Measurements from ENCODE around the gene DGKK. TPM values are rescaled to one million over a fixed set of nuclear protein-coding genes. Genes with fewer than 3 reads are reported as not detected.

The DGKK gene
- total RNA-seq, 1 donor = not detected

DNA sequence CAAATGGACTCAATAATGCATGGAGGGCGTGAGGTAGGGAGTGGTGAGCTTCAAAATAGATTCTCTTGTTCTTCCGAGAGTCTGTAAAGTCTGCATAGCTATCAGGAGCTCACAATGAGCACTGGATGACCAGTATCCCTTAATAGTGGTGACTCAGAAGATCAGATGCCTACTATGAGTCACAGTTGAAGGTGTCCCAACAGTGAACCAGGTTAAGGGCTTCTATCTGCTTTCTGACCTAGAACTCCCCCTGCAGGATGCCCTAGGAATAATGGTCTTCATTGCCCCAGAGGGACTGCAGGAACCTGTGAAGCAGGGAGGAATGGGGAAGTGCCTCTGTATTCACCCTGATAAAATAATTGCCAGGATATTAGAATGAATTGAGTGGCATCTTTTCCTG, 22.1 kb downstream of the DGKK start:
- no peaks in the 10 kb centered on the region for H3K4me1 ChIP-seq (ENCODE audit: insufficient read depth, low read length)
- no peaks in the 10 kb centered on the region for H4K20me1 ChIP-seq (ENCODE audit: insufficient read depth, low read length)
- TF ChIP-seq, protein P1, sequence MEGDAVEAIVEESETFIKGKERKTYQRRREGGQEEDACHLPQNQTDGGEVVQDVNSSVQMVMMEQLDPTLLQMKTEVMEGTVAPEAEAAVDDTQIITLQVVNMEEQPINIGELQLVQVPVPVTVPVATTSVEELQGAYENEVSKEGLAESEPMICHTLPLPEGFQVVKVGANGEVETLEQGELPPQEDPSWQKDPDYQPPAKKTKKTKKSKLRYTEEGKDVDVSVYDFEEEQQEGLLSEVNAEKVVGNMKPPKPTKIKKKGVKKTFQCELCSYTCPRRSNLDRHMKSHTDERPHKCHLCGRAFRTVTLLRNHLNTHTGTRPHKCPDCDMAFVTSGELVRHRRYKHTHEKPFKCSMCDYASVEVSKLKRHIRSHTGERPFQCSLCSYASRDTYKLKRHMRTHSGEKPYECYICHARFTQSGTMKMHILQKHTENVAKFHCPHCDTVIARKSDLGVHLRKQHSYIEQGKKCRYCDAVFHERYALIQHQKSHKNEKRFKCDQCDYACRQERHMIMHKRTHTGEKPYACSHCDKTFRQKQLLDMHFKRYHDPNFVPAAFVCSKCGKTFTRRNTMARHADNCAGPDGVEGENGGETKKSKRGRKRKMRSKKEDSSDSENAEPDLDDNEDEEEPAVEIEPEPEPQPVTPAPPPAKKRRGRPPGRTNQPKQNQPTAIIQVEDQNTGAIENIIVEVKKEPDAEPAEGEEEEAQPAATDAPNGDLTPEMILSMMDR (IDR thresholded peaks at IDR 0.05; ENCODE audit: extremely low read depth, low read depth, low read length) = no peak
- DNase-seq (ENCODE audit: insufficient read length, low spot score, missing footprints) = no peak
- H3K9me3 ChIP-seq (ENCODE audit: low read depth, low read length) = no peaks in the 10 kb centered on the region
- H2AFZ ChIP-seq (ENCODE audit: low read length) = no peak overlapping the region
- no peaks in the 10 kb centered on the region for H3K79me2 ChIP-seq (ENCODE audit: insufficient read depth, low read length)
- H3K36me3 ChIP-seq (ENCODE audit: insufficient read depth, low read length) = no peaks in the 10 kb centered on the region
- no peaks in the 10 kb centered on the region for H3K27me3 ChIP-seq (ENCODE audit: insufficient read depth, low read length)
- H3K4me2 ChIP-seq (ENCODE audit: insufficient read depth, low read length) = no peak overlapping the region
- H3K27ac ChIP-seq (ENCODE audit: low read depth, low read length) = no peak overlapping the region
- no peak overlapping the region for H3K4me3 ChIP-seq (ENCODE audit: insufficient read depth, low read length)

DNA sequence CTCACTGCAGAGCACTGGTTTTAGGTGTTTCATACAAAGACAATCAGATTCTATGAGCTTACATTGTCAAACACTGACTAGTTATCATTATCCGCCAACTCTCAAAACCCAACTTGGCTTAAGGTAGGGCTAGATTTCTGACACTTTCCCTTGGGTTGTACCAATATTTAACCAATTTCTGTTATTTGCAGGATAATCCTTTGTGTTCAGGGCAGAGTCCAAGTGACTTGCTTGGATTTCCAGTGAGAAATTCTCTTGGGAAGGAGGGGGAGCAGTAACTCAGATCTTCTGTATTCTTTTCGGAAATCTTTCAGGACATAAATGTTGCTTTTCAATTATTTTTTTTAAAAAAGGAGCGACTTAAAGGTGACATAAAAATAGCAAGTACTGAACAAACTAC, 23.1 kb downstream of the DGKK start:
- Histone ChIP-seq H3K79me2 (ENCODE audit: insufficient read depth, low read length) (no peaks in the 10 kb centered on the region), H3K36me3 (ENCODE audit: insufficient read depth, low read length) (no peaks in the 10 kb centered on the region), H3K4me3 (ENCODE audit: insufficient read depth, low read length) (no peak overlapping the region), H3K27me3 (ENCODE audit: insufficient read depth, low read length) (no peaks in the 10 kb centered on the region), H3K9me3 (ENCODE audit: low read depth, low read length) (no peaks in the 10 kb centered on the region), H3K27ac (ENCODE audit: low read depth, low read length) (no peak overlapping the region), H3K4me1 (ENCODE audit: insufficient read depth, low read length) (no peaks in the 10 kb centered on the region), H3K4me2 (ENCODE audit: insufficient read depth, low read length) (no peak overlapping the region), H4K20me1 (ENCODE audit: insufficient read depth, low read length) (no peaks in the 10 kb centered on the region), H2AFZ (ENCODE audit: low read length) (no peak overlapping the region)
- TF ChIP-seq, protein P1 (IDR thresholded peaks at IDR 0.05; ENCODE audit: extremely low read depth, low read depth, low read length) = no peak
- DNase-seq (ENCODE audit: insufficient read length, low spot score, missing footprints) = no peak

DNA sequence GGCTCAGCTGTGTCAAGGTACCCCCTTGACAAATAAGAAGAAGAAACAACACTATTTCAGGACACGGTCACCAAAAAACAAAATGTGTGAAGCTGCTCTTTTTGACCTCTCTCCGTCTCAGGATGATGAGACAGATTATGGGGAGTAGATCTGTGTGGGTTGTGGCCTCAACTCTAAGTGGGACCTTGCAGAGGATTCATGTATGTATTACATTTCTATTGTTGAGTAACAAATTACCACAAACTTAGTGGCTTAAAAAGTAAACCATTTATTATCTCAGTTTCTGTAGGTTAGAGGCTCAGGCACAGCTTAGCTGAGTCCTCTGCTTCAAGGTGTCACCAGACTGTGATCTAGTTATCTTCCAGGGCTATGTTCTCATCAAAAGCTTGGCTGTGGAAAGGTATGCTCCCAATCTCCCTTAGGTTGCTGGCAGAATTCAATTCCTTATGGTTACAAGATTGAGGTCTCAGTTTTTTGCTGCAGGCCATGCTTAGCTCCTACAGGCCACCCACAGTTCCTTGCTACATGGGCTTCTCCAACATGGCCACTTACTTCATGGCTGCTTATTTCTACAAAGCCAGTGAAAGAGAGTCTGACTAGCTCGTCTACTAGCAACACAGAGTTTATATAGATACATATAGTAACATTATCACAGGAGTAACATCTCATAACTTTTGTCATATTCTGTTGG, 28.1 kb downstream of the DGKK start:
- no peaks in the 10 kb centered on the region for H4K20me1 ChIP-seq (ENCODE audit: insufficient read depth, low read length)
- H3K79me2 ChIP-seq (ENCODE audit: insufficient read depth, low read length) = no peaks in the 10 kb centered on the region
- H3K36me3 ChIP-seq (ENCODE audit: insufficient read depth, low read length) = no peaks in the 10 kb centered on the region
- TF ChIP-seq, protein P1 (IDR thresholded peaks at IDR 0.05; ENCODE audit: extremely low read depth, low read depth, low read length) = no peak
- H3K9me3 ChIP-seq (ENCODE audit: low read depth, low read length) = no peaks in the 10 kb centered on the region
- H2AFZ ChIP-seq (ENCODE audit: low read length) = no peak overlapping the region
- peaks cover 7% of the 10 kb centered on the region for H3K27me3 ChIP-seq (ENCODE audit: insufficient read depth, low read length)
- no peak for DNase-seq (ENCODE audit: insufficient read length, low spot score, missing footprints)
- H3K4me2 ChIP-seq (ENCODE audit: insufficient read depth, low read length) = no peak overlapping the region
- no peaks in the 10 kb centered on the region for H3K4me1 ChIP-seq (ENCODE audit: insufficient read depth, low read length)
- H3K4me3 ChIP-seq (ENCODE audit: insufficient read depth, low read length) = no peak overlapping the region
- H3K27ac ChIP-seq (ENCODE audit: low read depth, low read length) = no peak overlapping the region

DNA sequence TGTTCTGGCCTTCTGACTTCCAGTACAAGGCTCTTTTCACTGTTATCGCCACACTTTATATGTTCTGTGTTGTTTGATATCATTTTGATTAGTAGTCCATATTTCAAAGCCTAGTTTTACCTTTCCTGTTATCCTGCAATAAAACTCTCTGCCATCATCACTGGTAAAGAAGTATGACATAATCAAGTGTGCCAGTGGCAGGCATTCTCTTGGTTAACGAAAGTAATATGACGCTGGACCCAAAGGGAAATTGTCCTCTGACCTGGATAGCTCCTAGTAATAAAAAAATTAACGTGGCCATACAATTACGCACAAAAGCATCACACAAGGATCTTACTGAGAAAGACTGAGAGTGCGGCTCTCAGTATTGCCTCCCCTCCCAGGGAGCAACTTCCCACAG, 33.8 kb downstream of the DGKK start:
- no peaks in the 10 kb centered on the region for H3K9me3 ChIP-seq (ENCODE audit: low read depth, low read length)
- no peak overlapping the region for H3K27ac ChIP-seq (ENCODE audit: low read depth, low read length)
- TF ChIP-seq, protein P1 (IDR thresholded peaks at IDR 0.05; ENCODE audit: extremely low read depth, low read depth, low read length) = no peak
- DNase-seq (ENCODE audit: insufficient read length, low spot score, missing footprints) = no peak
- no peak overlapping the region for H2AFZ ChIP-seq (ENCODE audit: low read length)
- no peaks in the 10 kb centered on the region for H3K4me1 ChIP-seq (ENCODE audit: insufficient read depth, low read length)
- peaks cover 28% of the 10 kb centered on the region for H3K27me3 ChIP-seq (ENCODE audit: insufficient read depth, low read length)
- no peaks in the 10 kb centered on the region for H4K20me1 ChIP-seq (ENCODE audit: insufficient read depth, low read length)
- H3K36me3 ChIP-seq (ENCODE audit: insufficient read depth, low read length) = no peaks in the 10 kb centered on the region
- no peak overlapping the region for H3K4me3 ChIP-seq (ENCODE audit: insufficient read depth, low read length)
- H3K4me2 ChIP-seq (ENCODE audit: insufficient read depth, low read length) = no peak overlapping the region
- H3K79me2 ChIP-seq (ENCODE audit: insufficient read depth, low read length) = no peaks in the 10 kb centered on the region
